GM12801 (cell line): Measurements from ENCODE around the gene CNTN5.

Experiments
- CTCF ChIP-seq: IDR thresholded peaks from one replicate; pipeline ENCODE4 v1.5.1; 2011; ENCODE audit warnings: control low read depth; ENCODE audit not compliant: insufficient read length; ENCODE audit errors: extremely low read depth

The CNTN5 gene

GRCh38 chr11:100188137-100188783 lies 1167.5 kb downstream of the CNTN5 start:
- TF ChIP-seq CTCF: no peak

- no peak for TF ChIP-seq CTCF
Observed at GRCh38 chr11:100190395-100190794, 1169.6 kb downstream of the CNTN5 start.

DNA sequence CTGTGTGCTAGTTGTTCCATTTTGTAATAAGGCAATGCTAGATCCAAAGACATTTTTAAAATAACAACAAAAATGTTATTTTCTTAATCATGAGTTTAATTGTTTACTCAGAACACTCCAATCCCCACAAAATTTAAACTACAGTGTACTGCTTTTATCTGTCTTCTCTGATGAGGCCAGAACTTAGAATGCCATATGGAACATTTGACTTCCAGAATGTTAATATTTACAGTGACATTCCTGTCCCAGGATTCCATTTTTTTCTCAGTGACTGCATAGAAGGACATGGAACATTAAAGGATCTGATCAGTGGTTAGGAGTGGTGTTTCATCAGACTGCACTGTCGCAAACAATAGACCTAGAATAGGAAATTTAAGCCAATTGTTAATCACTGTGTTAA lies 1171.4 kb downstream of the CNTN5 start:
- TF ChIP-seq CTCF: no peak

DNA sequence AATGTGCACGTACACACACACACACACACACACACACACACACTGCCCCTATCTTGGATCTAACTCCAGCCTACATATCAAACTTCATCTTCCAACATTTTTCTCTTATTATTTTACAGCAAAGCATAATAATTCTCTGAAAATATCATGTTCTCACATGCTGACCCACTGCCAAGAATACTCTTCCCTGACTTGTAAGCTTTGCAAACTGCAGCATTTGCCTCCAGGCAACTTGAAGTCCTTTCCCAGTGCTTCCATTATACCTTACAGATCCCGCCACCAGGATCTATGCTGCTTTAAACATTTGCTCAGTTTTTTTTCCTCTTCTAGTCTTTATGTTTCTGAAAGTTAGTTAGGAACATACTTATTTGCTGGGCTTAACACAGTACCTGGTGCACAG lies 1183.0 kb downstream of the CNTN5 start:
- no peak for TF ChIP-seq CTCF

DNA sequence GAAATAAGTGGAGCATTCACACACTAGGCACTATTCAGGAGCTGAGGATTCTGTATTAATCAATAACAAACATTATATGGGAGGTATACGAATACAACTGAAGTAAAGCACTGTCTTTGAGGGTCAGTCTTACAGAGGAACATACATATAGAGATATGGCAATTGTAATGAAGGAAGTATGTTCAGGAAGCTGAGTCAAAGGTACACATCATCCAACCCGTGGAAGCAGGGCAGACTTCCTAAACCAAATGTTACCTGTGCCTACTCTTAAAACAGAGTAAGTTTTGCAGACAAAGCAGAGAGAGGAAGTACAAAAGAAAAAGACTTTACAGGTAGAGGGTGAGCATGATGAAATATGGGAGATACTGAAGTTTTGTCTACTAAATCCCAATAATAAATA lies 1185.2 kb downstream of the CNTN5 start:
- TF ChIP-seq CTCF: no peak

DNA sequence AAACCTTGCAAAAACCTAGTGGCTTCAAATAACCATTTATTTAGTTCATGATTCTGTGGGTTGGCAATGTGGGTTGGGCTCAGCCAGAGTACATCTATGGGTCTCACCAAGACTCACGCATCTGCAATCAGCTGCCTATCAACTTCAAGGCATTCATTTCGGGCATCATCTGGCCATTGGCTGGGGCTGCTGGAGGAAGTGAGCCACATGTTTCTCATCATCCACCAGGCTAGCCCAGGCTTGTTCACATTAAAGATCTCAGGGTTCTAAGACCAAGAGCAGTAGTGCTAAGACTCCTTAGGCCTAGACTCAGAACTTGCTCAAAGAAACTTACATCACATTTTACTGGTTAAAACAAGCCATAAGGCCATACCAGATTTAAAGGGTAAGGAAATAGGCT lies 1187.5 kb downstream of the CNTN5 start:
- TF ChIP-seq CTCF: no peak

- TF ChIP-seq CTCF: no peak
Observed at GRCh38 chr11:100214791-100215190, 1194.0 kb downstream of the CNTN5 start.

- TF ChIP-seq CTCF: no peak
Observed at GRCh38 chr11:100220801-100221200, 1200.1 kb downstream of the CNTN5 start.
